Measurements from ENCODE around the gene HOGA1.

HOGA1 gene

GRCh38 chr10:97580421-97581367 is 3.5 kb upstream of the HOGA1 start:
- DNase-seq, result no peak

- DNase-seq, result no peak
These were observed 2.0 kb upstream of the HOGA1 start for GRCh38 chr10:97582169-97582568.

DNA sequence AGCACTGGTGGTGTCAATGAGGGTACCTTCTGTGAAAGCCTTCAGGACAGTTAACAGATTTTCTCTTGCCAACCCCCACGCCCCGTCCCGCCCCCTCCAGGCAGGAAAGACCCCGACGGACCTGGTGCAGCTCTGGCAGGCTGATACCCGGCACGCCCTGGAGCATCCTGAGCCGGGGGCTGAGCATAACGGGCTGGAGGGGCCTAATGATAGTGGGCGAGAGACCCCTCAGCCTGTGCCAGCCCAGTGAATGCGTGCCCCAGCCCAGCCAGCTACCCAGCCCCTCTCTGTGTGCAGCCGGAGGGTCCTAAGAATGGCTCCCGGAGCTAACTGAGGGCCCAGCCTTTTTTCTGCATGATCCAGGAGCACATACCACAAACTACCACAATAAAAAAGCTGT is 713 bp upstream of the HOGA1 start:
- no peak for DNase-seq

DNA sequence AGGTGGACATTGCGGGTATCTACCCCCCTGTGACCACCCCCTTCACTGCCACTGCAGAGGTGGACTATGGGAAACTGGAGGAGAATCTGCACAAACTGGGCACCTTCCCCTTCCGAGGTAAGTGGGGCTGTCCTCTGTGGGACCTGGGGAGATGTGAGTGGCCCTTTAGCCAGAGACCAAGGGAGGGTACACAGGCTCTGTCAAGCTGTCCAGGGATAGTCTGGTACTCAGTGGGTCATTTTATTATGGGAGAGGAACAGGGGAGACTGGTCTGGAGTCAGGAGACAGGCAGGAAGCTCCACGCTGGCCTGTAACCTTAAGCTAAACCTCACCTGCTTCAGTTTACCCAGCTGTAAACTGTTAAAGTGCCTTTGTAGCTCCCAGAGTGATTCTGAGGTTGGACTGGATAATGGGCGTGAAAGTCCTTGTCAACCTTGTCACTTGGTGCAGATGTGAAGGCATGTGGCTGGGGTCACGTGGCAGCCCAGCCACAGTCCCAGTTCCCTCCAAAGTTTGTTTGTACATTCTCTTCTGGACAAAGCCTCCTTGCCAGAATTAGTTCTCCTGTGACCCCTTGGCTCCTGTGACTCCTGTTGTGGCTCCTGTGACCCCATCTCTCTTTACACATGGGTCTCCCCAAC is 729 bp downstream of the HOGA1 start:
- DNase-seq, result no peak

- DNase-seq, result no peak
These were observed 1.2 kb downstream of the HOGA1 start for GRCh38 chr10:97585439-97585811.

DNA sequence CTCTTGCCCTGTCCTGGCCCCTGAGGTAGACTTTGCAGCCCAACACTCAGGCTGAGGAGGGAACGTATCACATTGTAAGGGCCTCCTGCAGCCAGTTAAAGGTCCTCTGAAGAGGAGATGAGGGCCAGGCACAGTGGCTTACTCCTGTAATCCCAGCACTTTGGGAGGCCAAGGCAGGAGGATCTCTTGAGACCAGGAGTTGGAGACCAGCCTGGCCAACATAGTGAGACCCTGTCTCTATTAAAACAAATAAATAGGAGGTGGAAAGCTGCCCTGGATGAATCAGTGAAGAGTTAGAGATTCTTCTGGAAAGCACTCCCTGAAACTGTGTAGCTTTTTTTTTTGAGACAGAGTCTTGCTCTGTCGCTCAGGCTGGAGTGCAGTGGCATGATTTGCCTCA is 3.0 kb downstream of the HOGA1 start:
- DNase-seq, result no peak

DNA sequence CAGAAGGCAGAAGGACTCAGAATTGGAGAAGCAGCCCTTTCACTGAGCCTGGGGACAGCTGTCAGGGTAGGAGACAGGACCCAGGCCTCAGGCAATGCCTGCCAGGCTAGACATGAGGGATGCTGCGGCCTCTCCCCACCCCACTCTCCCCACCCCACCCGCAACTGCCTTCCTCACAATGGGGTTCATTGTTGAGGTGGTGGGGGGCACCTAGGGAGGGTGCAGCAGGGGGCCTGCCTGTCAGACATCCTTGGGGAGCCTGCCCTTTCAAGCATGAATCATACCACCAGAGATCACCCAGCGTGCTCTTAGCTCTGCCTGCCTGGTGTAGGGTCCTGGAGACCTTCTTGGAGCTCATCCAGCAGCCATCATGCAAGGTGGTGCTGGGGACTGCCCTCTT is 5.3 kb downstream of the HOGA1 start, which contains the start of gene C10orf62:
TSS of gene C10orf62 (plus strand) at position 243 of the 400 bp plus-strand sequence. CDS start 177 bp downstream, outside the sequence.
- DNase-seq, result no peak

DNA sequence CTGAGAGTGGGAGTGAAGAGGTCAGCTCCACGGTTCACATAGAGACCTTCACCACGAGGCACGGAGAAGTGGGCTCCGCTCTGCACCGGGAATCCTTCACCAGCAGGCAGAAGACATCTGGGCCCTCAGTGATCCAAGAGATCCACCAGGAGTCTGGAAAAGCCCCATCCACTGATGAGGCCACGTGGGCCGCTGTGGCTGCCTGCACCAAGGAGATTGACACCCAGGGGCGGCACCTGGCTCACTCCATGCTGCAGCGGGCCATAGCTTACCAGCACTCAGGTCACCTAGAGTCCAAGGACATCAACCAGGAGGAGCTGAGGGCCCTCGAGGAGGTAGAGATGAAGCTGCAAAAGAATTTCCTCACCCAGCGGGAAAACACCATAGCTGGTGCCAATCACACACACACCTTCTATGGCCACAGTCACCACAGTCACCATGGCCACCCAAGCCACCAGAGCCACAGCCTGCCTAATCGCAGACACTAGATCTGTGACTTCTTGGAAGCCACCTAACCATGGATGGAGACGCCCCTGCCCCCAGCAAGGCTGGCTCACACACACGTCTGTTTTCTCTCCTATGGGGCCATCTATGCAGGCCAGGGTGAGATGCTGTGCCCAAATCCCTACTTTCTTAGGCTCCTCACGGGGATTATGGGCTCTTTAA is 6.0 kb downstream of the HOGA1 start:
- no peak for DNase-seq

DNA sequence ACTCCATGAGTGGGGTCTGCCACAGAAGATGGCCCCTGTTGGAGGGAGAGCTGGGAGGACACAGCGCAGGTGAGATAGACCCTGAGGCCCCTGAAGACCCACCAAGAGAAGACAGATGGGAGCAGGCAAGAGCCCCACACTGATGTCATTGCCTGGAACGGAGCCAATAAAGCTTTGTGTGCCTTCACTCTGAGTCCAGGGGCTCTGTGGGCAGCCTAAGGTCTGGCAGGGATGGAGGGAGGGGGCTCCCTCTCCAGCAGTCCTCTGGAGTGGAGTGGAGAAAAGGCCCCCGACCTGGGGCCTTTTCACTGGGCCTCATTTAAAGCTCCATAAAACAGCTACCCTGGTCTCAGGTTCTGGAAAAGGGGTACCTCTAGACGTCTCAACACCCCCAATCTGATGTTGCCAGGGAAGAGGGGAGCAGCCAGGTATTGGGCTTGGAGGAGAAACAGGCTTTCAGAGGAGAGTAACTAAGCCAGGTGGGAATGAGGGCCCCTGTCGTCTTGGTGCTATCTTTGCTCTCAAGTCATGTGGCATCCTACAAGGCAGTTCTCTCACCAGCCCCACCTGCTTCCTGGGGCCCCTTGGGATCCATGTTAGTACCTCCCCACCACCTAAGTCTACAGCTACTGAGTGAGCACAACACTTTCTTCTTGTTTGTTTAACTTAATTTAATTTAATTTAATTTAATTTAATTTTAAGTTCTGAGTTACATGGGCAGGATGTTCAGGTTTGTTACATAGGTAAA is 6.7 kb downstream of the HOGA1 start:
- DNase-seq, result no peak

DNA sequence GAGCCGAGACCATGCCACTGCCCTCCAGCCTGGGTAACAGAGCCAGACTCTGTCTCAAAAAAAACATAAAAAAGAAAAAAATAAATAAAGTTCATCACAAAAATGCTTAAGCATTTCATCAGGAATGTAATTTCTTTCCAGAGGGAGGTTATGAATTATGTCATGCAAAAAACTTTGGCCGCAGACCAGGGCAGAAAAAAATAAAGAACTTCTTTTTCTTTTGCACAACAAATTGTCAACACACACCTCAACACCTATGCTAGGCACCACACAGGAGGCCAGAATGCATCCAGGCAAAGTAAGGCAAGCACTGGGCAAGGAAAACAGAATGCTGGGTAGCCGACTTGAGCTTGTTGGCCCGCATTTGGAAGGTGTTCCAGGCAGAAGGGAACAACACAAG is 9.2 kb downstream of the HOGA1 start:
- no peak for DNase-seq

- DNase-seq, result no peak
These were observed 12.2 kb downstream of the HOGA1 start for GRCh38 chr10:97596101-97597082.

- DNase-seq, result no peak
These were observed 13.6 kb downstream of the HOGA1 start for GRCh38 chr10:97597778-97598177.

GRCh38 chr10:97598407-97599271 is 14.4 kb downstream of the HOGA1 start:
- DNase-seq, result no peak

- DNase-seq, result no peak
These were observed 15.1 kb downstream of the HOGA1 start for GRCh38 chr10:97599272-97599619.

DNA sequence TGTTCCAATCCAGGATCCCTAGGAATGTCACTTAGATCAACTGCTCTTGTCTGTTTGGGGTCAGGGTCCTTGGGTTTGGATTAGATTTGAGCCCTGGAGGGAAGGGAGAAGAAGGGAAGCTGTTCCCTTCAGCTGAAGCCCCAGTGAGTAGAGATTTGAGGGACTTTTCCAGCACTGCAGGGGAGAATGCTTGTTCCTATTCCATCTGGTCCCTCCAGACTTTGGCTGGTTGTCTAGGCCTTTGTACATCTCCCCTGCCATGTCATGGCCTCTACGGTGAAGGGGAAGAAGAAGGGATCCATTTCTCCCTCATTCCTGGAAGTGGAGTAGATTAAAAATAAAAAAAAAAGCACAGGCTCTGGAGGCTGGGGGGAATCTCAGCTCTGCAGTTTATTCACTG is 16.4 kb downstream of the HOGA1 start:
- no peak for DNase-seq

- no peak for DNase-seq
These were observed 17.4 kb downstream of the HOGA1 start for GRCh38 chr10:97601268-97602215.

DNA sequence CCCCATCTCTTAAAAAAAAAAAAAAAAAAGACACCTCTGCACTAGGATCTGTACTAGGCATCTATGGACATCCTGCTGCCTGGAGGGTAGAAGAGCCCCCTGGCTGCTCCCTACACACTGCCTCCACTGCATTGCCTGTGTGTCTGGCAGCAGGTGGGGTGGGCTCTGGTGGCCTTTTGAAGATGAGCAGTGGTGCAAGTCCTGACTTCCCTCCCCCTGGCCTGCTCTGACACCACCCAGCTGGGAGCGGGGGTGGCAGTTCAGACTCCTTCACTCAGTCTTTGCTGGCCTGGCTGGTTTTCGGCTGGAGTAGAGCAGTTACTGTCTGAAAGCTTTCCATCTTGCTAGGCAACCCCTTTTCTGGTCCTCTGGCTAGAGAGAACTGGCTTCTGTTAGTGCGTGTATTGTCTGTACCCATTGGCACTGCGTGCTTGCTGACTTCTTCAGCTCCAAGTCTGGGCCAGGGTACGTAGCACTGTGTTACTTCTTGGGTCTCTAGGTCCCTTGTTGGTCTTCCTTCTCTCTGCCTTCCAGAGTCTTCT is 23.0 kb downstream of the HOGA1 start:
- no peak for DNase-seq

DNA sequence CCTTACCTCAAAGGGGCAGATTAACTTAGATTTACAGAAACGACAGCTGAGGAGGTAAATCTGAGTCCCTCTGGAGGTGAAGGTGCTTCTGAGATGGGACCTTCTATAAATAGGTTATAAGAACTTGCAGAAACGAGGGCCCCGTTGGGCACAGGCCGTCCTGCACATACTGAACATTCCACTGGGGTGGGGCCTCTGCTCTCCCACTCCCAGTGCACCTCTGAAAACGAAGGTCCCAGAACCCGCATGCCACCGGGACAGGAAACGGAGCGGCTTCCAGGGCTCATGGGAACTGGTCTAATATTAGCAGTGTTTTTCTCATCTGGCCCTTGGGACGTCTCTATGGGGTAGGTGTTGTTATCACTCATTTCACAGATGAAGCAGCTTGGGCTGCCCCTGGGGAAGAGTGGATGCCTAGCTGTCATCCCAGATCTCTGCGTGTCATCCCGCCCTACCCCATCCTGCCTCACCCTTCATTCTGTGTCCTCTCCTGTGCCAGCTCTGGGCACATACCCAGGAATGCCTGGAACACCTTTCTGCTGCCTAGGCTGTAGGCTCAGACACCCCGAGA is 24.9 kb downstream of the HOGA1 start:
- DNase-seq, result no peak

DNA sequence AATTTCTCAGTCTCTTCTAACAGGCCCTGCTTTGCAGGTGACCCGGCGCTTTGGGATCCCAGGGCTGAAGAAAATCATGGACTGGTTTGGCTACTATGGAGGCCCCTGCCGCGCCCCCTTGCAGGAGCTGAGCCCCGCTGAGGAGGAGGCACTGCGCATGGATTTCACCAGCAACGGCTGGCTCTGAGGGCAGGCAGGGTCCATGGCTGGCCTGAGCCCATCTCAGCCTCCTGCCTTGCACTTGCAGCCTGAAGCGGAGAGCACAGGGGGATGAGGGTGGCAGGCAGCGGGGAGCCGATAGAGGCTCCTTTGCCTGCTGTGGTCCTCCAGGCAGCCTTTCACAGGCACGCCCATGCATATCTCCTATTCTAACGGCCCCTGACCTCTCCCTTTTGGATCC is 27.3 kb downstream of the HOGA1 start:
- no peak for DNase-seq
